Fibroblast of lung (primary cell): Measurements from ENCODE around the gene CHN2. TPM values are rescaled to one million over a fixed set of nuclear protein-coding genes. Genes with fewer than 3 reads are reported as not detected.

Source experiments
- DNase-seq, 2 donors: peaks; one replicate each; pipeline versions ENCODE4 v3.0.0 to v3.0.0-alpha.2; 2010; ENCODE audit warnings: low read depth in 2 of 2
- H2AFZ ChIP-seq: 2 replicates; pipeline ENCODE4 v1.5.1; 2012; ENCODE audit warnings: low read length, control low read depth, inconsistent platforms
- H3K27ac ChIP-seq: 2 replicates; pipeline ENCODE4 v1.5.1; 2011; ENCODE audit warnings: low read length, control low read depth; ENCODE audit not compliant: insufficient read depth
- H3K27me3 ChIP-seq: 2 replicates; pipeline ENCODE4 v1.5.1; 2011; ENCODE audit warnings: mild to moderate bottlenecking, low read length; ENCODE audit not compliant: control insufficient read depth, insufficient read depth
- H3K36me3 ChIP-seq: 2 replicates; pipeline ENCODE4 v1.5.1; 2011; ENCODE audit warnings: low read length; ENCODE audit not compliant: control insufficient read depth, insufficient read depth
- H3K4me1 ChIP-seq: 2 replicates; pipeline ENCODE4 v1.5.1; 2011; ENCODE audit warnings: low read length; ENCODE audit not compliant: control insufficient read depth, insufficient read depth; ENCODE audit errors: extremely low read depth
- H3K4me2 ChIP-seq: 2 replicates; pipeline ENCODE4 v1.5.1; 2011; ENCODE audit warnings: low read length, control low read depth; ENCODE audit not compliant: insufficient read depth; ENCODE audit errors: extremely low read depth
- H3K4me3 ChIP-seq, 4 experiments: fragments of 200-600 bp in 1 of 4; sonication (generic) in 1 of 4; replicated peaks in 1 of 4; 2 replicates each; pipeline ENCODE4 v1.5.1; 2011 to 2016; ENCODE audit warnings: low read length in 4 of 4, low read depth in 3 of 4, mild to moderate bottlenecking in 3 of 4, control low read depth in 2 of 4, inconsistent platforms in 1 of 4, mixed read lengths in 1 of 4; ENCODE audit not compliant: insufficient read depth in 1 of 4; ENCODE audit errors: control extremely low read depth in 1 of 4
- H3K79me2 ChIP-seq: 2 replicates; pipeline ENCODE4 v1.5.1; 2012; ENCODE audit warnings: mild to moderate bottlenecking, low read length, inconsistent platforms; ENCODE audit not compliant: control insufficient read depth, insufficient read depth
- H3K9ac ChIP-seq: 2 replicates; pipeline ENCODE4 v1.5.1; 2011; ENCODE audit warnings: mild to moderate bottlenecking, low read length, control low read depth; ENCODE audit not compliant: insufficient read depth
- H3K9me3 ChIP-seq: 2 replicates; pipeline ENCODE4 v1.5.1; 2012; ENCODE audit warnings: low read depth, low read length; ENCODE audit not compliant: control insufficient read depth, insufficient read depth
- H4K20me1 ChIP-seq: 2 replicates; pipeline ENCODE4 v1.5.1; 2011; ENCODE audit warnings: low read length; ENCODE audit not compliant: control insufficient read depth, insufficient read depth; ENCODE audit errors: extremely low read depth
- EZH2 ChIP-seq: IDR thresholded peaks from 2 replicates; pipeline ENCODE4 v1.5.1; 2012; ENCODE audit warnings: low read length, control low read depth, mild to moderate bottlenecking; ENCODE audit errors: missing control alignments
- polyA plus RNA-seq, 2 donors: library from polyadenylated mRNA; depleted of rRNA in 1 of 2; stranded (reverse) in 1 of 2; unstranded in 1 of 2; fragments of >200 nt; gene quantifications; 2 replicates each; pipeline ENCODE4 v1.2.1, GENCODE V29; 2011 to 2012; ENCODE audit warnings: missing spikeins in 1 of 2
- total RNA-seq: library from RNA; depleted of rRNA; stranded (reverse); fragments of >200 nt; gene quantifications from 2 replicates; pipeline ENCODE4 v1.2.1, GENCODE V29; 2014
- TF ChIP-seq, protein P1 (sequence below), 2 donors: IDR thresholded peaks in 1 of 2; conservative IDR thresholded peaks in 1 of 2; 1 replicate in 1 of 2; 2 replicates in 1 of 2; pipeline ENCODE4 v1.5.1; 2011 to 2012; ENCODE audit warnings: low read length in 2 of 2, control low read depth in 1 of 2, inconsistent platforms in 1 of 2, low read depth in 1 of 2, mild to moderate bottlenecking in 1 of 2

CHN2 gene
- total and polyA plus RNA-seq, 2 donors (not counting 1 experiment from before 2014, with no cell fraction given): 0.33 to 0.53 TPM

- no peaks in the 10 kb centered on the region for H3K4me1 ChIP-seq
- H3K4me3 ChIP-seq: no peak overlapping the region
- H3K27ac ChIP-seq: no peak overlapping the region
- H3K27me3 ChIP-seq: no peaks in the 10 kb centered on the region
- H2AFZ ChIP-seq: no peak overlapping the region
- TF ChIP-seq, protein P1, sequence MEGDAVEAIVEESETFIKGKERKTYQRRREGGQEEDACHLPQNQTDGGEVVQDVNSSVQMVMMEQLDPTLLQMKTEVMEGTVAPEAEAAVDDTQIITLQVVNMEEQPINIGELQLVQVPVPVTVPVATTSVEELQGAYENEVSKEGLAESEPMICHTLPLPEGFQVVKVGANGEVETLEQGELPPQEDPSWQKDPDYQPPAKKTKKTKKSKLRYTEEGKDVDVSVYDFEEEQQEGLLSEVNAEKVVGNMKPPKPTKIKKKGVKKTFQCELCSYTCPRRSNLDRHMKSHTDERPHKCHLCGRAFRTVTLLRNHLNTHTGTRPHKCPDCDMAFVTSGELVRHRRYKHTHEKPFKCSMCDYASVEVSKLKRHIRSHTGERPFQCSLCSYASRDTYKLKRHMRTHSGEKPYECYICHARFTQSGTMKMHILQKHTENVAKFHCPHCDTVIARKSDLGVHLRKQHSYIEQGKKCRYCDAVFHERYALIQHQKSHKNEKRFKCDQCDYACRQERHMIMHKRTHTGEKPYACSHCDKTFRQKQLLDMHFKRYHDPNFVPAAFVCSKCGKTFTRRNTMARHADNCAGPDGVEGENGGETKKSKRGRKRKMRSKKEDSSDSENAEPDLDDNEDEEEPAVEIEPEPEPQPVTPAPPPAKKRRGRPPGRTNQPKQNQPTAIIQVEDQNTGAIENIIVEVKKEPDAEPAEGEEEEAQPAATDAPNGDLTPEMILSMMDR (conservative IDR thresholded peaks at IDR 0.05 in 1 of 2, IDR thresholded peaks at IDR 0.05 in 1 of 2; ENCODE audit: low read depth in 1 of 2, low read length in 2 of 2): no peak
- no peak for TF ChIP-seq EZH2
- no peaks in the 10 kb centered on the region for H3K36me3 ChIP-seq
- H3K79me2 ChIP-seq: no peaks in the 10 kb centered on the region
- no peak overlapping the region for H3K4me2 ChIP-seq
- DNase-seq: no peak
- no peak overlapping the region for H3K9ac ChIP-seq
- no peaks in the 10 kb centered on the region for H4K20me1 ChIP-seq
- no peaks in the 10 kb centered on the region for H3K9me3 ChIP-seq
Observed at GRCh38 chr7:29318853-29319718, 124.5 kb downstream of the CHN2 start.

- Histone ChIP-seq H3K4me1 (no peaks in the 10 kb centered on the region), H2AFZ (no peak overlapping the region), H3K27me3 (no peaks in the 10 kb centered on the region), H3K36me3 (no peaks in the 10 kb centered on the region), H3K9ac (no peak overlapping the region), H3K27ac (no peak overlapping the region), H3K4me3 (no peak overlapping the region), H3K4me2 (no peak overlapping the region), H4K20me1 (no peaks in the 10 kb centered on the region), H3K79me2 (no peaks in the 10 kb centered on the region), H3K9me3 (no peaks in the 10 kb centered on the region)
- DNase-seq: no peak
- no peak for TF ChIP-seq EZH2
- TF ChIP-seq, protein P1 (conservative IDR thresholded peaks at IDR 0.05 in 1 of 2, IDR thresholded peaks at IDR 0.05 in 1 of 2; ENCODE audit: low read depth in 1 of 2, low read length in 2 of 2): no peak
Observed at GRCh38 chr7:29319719-29320521, 125.3 kb downstream of the CHN2 start.

DNA sequence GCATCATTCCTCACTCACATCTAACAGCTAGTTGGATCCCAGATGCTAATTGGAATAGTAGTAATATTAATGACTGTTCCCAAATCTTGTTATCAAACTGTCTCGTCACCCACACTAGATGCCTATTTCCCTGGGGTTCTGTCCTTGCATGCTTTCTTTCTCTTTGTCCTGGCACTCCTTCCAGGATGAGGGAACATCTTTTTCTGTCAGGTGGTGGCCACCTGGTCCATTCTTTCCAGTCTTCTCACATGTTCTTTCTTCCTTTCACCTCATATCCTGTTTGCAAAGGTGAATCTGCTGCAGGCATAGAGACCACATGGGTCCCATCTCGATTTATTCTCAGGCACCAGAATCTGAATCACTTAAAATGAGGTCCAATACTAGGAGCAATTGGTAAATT is 126.0 kb downstream of the CHN2 start:
- no peaks in the 10 kb centered on the region for H3K4me1 ChIP-seq
- no peak overlapping the region for H2AFZ ChIP-seq
- no peak overlapping the region for H3K27ac ChIP-seq
- H3K4me2 ChIP-seq: no peak overlapping the region
- no peak overlapping the region for H3K4me3 ChIP-seq
- no peaks in the 10 kb centered on the region for H3K27me3 ChIP-seq
- no peaks in the 10 kb centered on the region for H3K9me3 ChIP-seq
- no peaks in the 10 kb centered on the region for H4K20me1 ChIP-seq
- H3K79me2 ChIP-seq: no peaks in the 10 kb centered on the region
- H3K36me3 ChIP-seq: no peaks in the 10 kb centered on the region
- DNase-seq: no peak
- no peak overlapping the region for H3K9ac ChIP-seq
- TF ChIP-seq EZH2: no peak
- TF ChIP-seq, protein P1 (conservative IDR thresholded peaks at IDR 0.05 in 1 of 2, IDR thresholded peaks at IDR 0.05 in 1 of 2; ENCODE audit: low read depth in 1 of 2, low read length in 2 of 2): no peak
